GM19238 (cell line): ENCODE results near the gene KIF17.

ENCODE experiments used
- DNase-seq: peaks from one replicate; pipeline ENCODE4 v3.0.0; 2011; ENCODE audit warnings: low spot score; ENCODE audit not compliant: insufficient read length

KIF17 gene

DNA sequence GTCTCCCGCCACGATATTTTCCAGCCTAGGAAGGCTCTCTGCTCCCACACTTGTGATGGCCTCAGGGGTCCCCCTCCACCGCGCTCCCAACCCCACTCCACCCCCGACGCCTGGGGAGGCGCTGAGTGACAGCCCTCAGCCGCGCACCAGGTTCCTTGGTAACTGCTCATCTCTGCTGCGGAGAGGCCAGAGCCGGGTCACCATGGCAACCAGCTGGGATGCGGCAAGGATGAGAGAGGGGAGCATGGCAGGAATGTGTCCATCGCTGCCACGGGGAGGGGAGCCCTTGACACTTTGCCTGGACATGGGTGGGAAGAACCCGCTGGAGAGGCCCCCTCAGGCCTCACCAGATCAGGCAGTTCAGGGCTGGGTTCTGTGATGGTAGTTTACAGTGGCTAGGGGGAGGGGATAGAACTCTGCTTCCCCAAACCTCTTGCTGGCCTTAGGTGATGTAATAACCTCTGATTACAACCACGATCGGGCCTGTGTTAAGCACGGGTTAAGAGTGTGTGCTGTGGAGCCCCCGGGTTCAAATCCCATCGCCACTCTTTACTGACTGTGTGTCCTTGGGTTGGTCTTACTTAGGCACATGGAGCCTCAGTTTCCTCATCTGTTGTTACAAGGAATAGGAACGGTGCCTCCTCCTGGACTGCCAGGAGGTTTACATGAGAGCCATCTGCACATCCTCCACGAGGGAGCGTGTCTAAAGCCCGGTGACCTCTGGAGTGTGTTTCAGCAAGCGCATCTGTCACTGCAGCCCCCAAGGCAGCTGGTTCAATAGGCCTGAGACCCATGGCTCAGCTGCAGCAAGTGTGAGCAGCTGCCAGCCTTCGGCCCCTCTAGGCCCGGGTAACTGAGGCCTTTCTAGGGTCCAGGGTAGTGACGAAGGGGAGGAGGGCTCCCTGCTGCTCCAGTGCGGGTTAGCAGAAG lies 6.3 kb downstream of the KIF17 start:
- no peak for DNase-seq

DNA sequence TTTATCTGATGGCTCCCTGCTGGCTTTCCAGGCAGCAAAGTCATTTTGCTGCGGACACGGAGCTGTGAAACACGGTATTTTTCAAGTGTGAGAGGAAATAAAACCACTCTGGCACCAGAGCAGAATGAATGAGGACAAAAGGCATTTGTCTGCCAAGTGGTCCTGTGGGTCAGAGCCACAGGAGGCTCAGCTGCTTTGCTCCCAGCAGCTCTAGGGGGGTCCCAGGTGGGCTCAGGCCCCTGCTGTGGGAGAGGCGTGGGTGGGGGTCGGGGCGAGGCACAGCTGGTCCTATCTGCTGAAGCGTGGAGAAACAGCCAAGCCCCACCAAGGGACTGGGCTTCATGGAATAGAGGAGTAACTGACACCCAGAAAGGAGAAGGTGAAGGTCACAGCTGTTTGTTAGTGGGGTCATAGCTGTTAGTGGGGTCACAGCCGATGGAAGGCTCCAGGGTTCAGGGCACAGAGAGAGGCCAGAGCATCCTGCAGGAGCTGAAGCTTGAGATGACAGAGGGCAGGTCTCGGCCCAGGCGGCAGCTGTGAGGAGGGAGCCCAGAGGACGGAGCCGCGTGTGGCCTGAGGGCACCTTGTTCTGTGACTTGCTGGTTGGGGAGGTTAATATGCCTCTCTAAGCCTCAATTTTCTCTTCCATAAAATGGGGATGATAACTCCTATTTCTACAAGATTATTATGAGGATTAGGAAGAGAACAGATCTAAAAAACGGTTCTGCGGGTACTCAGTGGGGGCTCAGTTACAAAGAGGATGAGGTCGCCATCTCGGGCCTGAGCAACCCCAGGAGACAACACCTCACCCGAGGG lies 7.1 kb downstream of the KIF17 start:
- DNase-seq: no peak

DNA sequence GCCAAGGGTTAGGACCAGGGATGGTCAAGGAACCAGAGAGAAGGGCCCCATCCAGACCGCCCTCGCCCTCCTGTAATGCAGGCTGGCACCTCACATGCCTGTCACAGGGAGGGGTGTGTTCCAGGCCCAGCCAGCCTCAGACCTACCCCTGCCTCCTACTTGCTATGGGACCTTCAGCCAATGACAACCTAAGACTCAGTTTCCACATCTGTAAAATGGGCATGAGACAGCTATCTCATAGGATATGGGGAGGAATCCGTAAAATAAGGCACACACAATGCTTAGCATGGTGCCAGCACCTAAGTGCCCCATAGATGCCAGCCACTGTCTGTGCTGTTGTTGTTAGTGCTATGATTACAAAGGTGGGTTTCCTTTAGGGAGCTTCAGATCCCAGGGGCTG lies 7.9 kb downstream of the KIF17 start:
- DNase-seq: no peak

DNA sequence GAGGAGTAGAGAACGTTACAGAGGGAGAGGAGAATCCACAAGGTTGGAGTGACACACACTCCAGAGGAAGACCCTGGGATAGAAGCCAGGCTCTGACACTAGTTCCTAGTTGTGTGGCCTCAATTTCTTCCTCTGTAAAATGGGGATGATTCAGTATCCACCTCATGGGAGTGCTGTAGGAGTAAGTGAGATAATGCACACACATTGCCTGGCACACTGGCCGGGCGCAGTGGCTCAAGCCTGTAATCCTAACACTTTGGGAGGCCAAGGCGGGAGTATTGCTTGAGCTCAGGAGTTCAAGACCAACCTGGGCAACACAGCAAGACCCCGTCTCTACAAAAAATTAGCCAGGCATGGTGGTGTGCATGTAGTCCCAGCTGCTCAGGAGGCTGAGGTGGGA lies 8.9 kb downstream of the KIF17 start:
- no peak for DNase-seq

DNA sequence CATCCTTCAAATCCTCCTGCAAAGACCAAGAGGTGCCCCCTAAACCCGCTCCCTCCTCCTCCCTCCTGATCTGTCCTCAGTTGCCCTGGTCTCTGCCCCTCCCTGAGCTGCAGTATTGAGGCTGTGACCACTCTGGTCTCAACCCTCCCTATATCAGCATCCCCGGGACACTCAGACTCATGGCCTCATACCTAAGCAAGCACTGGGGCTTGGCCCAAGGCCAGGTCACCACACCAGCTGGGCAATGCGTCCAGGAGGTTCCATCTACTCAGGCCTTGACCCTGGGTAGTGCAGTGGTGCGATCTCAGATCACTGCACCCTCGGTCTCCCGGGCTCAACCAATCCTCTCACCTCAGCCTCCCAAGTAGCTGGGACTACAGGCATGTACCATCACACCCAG lies 9.8 kb downstream of the KIF17 start:
- no peak for DNase-seq

DNA sequence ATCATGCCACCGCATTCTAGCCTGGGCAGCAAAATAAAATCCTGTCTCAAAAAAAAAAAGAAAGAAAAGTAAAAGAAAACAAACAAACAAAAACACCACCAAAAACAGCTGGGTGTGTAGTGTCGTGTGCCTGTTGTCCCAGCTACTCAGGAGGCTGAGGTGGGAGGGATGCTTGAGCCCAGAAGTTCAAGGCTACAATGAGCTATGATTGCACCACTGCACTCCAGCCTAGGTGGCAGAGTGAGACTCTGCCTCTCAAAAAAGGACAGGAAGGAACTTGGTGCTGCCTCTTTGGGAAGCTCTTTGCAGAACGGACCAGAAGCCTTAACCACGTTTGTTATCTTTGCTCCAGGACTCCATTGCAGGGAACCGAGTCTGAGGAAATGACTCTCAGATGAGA lies 11.0 kb downstream of the KIF17 start:
- no peak for DNase-seq

DNA sequence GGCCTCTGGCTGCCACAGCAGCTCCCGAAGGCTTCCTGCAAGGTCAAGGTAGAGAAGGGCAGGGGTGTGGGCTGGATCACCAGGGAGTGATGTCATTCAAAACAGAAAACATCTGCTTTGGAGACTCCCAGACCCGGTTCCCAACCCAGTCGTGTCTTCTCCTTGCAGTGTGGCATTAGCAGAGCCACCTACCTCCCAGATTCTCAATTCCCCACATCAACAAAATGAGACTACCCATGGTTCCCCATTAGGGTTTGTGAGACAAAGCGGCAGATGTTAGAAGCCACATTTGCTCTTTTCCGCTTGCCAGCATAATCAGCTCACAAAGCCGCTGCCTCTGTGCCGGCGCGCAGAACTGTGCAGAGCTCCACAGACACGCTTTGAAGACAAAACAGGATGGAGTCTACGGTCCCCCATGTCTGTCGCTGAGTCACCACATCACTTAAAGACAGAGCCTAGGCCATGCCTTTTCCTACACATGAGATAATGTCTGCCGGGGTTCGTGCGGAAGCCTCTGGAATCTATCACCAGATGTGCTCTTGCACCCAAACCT lies 12.5 kb downstream of the KIF17 start:
- DNase-seq: no peak

DNA sequence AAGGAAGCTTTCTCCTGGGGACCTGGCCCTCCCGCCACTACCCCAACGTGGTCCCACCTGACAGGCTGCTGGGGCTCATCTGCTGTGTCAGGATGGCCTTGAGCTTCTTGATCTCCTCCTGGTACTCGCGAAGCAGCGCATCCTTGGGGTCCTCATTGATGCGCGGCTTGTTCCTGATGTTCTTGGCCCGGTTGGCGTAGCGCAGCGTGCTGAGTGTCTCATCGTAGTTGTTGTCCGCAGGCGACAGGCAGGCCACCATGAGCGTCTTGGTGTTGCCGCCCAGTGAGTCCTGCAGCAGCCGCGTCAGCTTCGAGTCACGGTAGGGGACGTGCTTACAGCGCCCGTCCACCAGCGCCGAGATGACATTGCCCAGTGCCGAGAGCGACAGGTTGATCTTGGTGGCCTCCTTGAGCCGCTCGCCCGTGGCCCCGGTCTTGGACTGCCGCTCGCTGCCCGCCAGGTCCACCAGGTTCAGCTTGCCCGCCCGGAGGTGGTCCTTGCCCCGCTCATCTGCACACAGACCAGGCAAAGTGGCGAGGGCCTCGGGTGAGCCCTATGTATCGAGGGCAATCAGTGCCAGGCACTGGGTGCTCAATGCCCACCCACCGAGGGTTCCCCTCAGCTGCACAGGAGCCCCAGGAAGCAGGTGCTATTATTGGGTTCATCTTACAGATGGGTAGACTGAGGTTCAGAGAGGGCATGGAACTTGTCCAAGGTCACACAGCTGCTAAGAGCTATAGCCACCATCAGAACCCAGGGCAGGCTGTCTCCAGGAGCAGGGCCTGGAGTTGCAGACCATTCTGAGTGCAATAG lies 13.2 kb downstream of the KIF17 start:
- no peak for DNase-seq

DNA sequence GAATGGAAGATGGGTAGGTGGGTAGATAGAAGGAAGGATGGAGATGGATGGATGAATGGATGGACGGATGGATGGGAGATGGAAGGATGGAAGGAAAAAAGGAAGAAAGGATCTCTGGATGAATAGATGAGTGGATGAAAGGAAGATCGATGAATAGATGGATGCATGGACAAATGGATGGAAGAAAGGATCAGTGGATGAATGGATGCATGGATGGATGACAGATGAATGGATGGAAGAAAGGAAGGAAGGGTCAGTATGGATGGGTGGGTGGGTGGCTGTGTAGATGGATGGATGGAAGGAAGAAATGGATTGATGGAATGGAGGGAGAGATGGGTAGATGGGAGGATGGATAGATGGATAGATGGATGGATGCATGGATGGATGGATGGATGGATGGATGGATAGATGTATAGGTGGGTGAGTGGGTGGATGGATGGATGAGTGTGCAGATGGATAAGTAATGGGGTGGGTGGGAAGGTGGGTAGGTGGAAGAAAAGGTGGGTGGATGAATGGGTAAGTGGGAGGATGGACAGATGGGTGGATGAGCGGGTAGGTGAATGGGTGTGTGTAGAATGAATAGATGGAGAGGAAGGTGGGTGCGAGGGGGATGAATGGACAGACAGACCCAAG lies 14.6 kb downstream of the KIF17 start:
- DNase-seq: no peak

- DNase-seq: no peak
These were observed 15.4 kb downstream of the KIF17 start for GRCh38 chr1:20702416-20702815.

DNA sequence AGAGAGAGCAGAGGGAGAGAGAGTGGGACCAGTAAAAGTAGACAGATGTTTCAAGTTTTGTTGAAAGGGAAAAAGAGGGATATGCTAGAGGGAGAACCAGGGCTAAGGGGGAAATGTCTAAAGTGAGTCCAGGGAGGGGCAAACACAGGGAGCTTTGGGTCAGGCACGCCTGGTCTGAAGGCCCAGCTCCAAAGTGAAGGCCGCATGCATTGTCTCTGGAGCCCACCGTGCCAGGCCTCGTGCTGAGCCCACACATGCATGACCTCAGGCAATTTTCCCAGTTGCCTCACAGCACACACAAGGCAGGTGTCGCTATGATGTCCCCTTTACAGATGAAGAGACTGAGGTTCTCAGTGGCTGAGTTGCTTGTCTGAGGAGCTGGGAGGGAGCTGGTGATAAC lies 16.0 kb downstream of the KIF17 start:
- no peak for DNase-seq

GRCh38 chr1:20701446-20701845 lies 16.4 kb downstream of the KIF17 start:
- DNase-seq: no peak

GRCh38 chr1:20700636-20701215 lies 17.1 kb downstream of the KIF17 start:
- no peak for DNase-seq

- DNase-seq: no peak
These were observed 18.2 kb downstream of the KIF17 start for GRCh38 chr1:20699558-20699957.

DNA sequence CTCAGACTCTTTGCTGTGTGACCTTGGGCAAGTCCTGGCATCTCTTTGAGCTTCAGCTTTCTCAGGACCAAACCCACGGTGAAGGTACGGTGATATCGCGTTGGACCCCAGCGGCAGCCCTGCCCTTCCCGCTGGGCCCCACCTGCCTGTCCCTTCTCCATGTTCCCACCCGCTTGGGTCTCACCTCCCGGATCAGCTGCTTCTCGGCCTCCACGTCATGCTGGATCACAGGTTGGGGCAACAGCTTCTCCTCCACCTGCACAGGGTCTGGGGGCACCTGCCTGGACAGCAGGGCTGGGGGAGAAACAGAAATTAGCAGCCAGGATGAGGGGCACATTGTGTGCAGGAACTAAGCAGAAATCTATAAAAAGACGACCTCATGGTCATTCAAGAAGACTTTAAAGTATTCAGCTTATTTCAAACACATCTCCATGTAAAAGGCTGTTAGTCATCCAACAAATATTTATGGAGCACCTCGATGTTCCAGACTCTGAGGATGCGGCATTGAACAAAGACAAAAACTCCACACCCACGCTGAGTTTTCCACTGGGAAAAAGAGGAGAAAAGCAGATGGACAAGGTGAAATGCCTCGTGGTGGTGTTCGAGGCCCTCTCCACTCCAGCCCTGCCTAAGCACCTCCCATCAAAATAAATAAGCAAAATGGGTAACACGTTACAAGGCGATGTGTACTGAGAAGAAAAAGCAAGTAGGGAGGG lies 19.5 kb downstream of the KIF17 start:
- no peak for DNase-seq

DNA sequence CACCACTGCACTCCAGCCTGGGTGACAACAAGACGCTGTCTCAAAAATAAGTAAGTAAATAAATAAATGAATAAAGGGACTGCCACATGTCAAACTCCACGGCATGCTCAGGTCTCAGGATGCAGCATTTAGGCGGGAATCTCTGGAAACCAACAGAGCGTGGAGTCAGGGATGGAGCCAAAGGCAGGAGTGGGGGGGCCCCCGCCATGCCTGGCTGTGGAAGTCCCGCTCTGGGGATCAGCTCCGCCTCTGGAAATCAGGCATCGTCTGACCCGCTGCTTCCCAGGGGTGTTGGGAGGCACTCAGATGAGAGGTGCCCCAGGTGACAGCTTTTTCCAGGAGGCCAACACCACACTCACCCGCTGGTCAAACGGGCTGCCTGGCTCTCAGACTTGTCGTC lies 20.2 kb downstream of the KIF17 start:
- no peak for DNase-seq

GRCh38 chr1:20696397-20697333 lies 21.1 kb downstream of the KIF17 start:
- peak; percentile 93 for DNase-seq

GRCh38 chr1:20695515-20695914 lies 22.3 kb downstream of the KIF17 start:
- no peak for DNase-seq

DNA sequence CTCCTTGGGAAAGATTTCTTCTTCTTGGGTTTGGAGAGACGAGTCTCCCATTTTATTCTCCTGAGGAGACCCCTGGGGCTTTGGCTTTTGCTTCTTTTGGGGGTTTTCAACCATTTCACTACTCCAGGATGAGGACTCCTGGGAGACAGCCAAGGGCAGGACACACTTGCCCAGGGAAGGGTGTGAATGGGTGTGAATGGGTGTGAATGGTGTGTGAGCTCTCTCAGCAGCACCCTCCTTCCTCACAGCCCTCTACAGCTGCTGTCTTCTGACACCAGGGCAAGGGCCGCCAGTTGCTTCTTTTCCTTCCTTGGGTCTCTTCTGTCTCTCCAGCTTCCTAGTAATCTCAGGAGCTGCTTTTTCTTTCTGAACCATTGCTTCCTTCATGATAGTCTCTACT lies 24.2 kb downstream of the KIF17 start:
- DNase-seq: no peak
